NCI-H2171 (cell line): ENCODE measurements around the gene PCDHGB4.
"Not testable (repeated sequence)": the region's sequence is repeated elsewhere in the genome, so short reads cannot be mapped to it uniquely, and the experiment has no call there.

Experiments used
- DNase-seq: peaks from one replicate; lab custom pipeline; 2025; lab: John Stamatoyannopoulos, UW

The PCDHGB4 gene

DNA sequence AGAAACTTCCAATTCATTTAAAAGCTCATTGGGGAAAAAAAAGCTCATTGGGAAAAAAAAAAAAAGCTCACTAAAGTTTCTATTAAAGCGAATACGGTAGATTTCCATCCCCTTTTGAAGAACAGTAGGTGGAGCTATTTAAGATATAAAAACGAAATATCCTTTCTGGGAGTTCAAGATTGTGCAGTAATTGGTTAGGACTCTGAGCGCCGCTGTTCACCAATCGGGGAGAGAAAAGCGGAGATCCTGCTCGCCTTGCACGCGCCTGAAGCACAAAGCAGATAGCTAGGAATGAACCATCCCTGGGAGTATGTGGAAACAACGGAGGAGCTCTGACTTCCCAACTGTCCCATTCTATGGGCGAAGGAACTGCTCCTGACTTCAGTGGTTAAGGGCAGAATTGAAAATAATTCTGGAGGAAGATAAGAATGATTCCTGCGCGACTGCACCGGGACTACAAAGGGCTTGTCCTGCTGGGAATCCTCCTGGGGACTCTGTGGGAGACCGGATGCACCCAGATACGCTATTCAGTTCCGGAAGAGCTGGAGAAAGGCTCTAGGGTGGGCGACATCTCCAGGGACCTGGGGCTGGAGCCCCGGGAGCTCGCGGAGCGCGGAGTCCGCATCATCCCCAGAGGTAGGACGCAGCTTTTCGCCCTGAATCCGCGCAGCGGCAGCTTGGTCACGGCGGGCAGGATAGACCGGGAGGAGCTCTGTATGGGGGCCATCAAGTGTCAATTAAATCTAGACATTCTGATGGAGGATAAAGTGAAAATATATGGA, 43.0 kb downstream of the PCDHGB4 start, which contains the start of gene PCDHGA12:
Gene PCDHGA12, plus strand, starts transcription at position 176 of the 782 bp plus-strand sequence. Its CDS starts 253 bp downstream, at position 429.
- DNase-seq, result no peak

DNA sequence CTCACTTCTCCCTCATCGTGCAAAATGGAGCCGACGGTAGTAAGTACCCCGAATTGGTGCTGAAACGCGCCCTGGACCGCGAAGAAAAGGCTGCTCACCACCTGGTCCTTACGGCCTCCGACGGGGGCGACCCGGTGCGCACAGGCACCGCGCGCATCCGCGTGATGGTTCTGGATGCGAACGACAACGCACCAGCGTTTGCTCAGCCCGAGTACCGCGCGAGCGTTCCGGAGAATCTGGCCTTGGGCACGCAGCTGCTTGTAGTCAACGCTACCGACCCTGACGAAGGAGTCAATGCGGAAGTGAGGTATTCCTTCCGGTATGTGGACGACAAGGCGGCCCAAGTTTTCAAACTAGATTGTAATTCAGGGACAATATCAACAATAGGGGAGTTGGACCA, 43.8 kb downstream of the PCDHGB4 start:
- DNase-seq, result no peak

DNA sequence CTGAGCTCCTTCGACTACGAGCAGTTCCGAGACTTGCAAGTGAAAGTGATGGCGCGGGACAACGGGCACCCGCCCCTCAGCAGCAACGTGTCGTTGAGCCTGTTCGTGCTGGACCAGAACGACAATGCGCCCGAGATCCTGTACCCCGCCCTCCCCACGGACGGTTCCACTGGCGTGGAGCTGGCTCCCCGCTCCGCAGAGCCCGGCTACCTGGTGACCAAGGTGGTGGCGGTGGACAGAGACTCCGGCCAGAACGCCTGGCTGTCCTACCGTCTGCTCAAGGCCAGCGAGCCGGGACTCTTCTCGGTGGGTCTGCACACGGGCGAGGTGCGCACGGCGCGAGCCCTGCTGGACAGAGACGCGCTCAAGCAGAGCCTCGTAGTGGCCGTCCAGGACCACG, 44.8 kb downstream of the PCDHGB4 start:
- DNase-seq, result not testable (repeated sequence)

DNA sequence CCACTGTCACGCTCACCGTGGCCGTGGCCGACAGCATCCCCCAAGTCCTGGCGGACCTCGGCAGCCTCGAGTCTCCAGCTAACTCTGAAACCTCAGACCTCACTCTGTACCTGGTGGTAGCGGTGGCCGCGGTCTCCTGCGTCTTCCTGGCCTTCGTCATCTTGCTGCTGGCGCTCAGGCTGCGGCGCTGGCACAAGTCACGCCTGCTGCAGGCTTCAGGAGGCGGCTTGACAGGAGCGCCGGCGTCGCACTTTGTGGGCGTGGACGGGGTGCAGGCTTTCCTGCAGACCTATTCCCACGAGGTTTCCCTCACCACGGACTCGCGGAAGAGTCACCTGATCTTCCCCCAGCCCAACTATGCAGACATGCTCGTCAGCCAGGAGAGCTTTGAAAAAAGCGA, 45.2 kb downstream of the PCDHGB4 start:
- DNase-seq, result not testable (repeated sequence)

DNA sequence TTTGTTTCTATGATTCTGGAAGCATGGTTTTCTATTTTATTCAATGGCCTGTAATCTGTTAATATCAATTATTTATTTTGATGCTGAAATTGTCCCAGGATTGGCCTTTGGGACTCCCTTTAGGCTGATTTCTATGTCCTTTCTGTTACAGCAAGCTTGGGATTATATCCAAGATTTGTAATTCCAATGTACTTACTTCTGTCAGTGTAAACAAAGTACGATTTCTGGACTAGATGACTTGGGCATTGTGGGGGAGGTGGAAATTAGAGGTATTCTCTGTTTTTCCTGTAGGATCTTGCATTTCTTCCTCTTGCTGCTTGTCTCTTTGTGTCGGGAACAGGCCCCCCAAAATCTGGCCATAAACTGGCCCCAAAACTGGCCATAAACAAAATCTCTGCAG, 46.5 kb downstream of the PCDHGB4 start:
- DNase-seq, result no peak

DNA sequence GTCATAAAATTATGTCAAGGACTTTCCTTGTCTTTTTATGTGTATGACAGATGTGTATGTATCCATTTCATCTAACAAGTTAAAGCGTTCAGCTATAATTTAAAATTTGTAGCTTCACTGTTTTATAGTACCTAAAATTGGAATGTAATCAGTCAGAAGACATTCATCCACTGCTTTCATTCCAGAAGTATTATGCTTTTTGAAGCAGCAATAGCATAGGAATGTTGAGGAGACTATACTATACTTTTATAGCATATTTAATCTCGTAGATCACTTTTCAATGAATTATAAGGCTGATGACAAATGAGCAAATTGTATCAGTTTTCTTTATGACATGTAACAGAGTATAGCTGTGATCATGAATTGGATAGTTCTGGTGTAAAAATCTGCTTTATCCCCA, 49.7 kb downstream of the PCDHGB4 start:
- no peak for DNase-seq

DNA sequence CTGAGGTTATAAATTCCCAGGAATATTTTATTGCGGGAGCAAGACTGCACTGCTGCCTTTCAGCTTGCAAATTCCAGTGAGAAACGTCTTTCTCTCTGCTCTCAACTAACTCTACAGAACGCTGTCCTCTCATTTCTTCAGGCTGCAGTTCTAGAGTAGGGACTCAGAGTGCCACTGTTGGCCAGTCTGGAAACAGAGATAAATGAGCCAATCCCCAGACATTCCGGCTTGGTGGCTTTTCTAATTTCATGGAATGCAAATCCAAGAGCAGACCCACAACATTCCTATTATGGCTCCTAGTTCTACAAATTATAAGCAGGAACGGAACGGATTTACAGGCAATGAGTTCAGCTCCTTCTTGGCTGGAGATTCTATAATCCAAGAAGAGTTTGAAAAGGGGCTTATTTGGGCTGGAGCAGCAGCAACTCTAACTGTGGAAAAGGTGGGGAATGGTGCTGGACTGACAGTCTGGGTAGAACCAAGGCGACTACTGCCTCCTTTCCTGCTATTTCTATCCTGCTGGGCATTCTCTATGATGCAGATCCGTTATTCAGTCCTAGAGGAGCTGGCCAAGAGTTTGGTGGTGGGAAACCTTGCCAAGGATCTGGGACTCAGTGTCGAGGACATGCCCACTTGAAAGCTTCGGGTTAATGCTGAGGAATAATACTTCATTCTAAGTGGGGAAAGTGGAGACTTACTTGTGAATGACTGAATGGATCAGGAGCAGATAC, 52.1 kb downstream of the PCDHGB4 start:
- no peak for DNase-seq
